CD4-positive, alpha-beta T cell (primary cell): Measurements from ENCODE around the gene USP37. TPM values are rescaled to one million over a fixed set of nuclear protein-coding genes. Genes with fewer than 3 reads are reported as not detected.

Experiments used
- ATAC-seq: fragments of 200-7000 bp; cut with Tn5 transposase; one replicate; pipeline ENCODE4 v1.10.0; 2022; ENCODE audit warnings: mild to moderate bottlenecking; ENCODE audit not compliant: poor library complexity
- CTCF ChIA-PET: fragments of 350-600 bp; sonication (Branson Sonifier 250); formaldehyde crosslinking; loops from one replicate; lab custom pipeline; 2021; ENCODE audit warnings: antibody characterized with exemption, inconsistent platforms; lab: Charles Lee
- POLR2A ChIA-PET: fragments of 350-600 bp; sonication (Branson Sonifier 250); formaldehyde crosslinking; loops from one replicate; lab custom pipeline; 2021; ENCODE audit warnings: antibody characterized with exemption, inconsistent platforms; lab: Charles Lee
- DNase-seq, 14 experiments: peaks; one replicate each; pipeline ENCODE4 v3.0.0-alpha.2; 2013 to 2020; ENCODE audit warnings: mixed read lengths in 2 of 14
- H3K27ac ChIP-seq, 2 donors: one replicate each; pipeline versions ENCODE4 v1.5.1 to v1.7.0; 2013; ENCODE audit warnings: low read length in 2 of 2, low read depth in 1 of 2, mild to moderate bottlenecking in 1 of 2
- H3K27me3 ChIP-seq, 2 experiments: 1 replicate in 1 of 2; 2 replicates in 1 of 2; pipeline versions ENCODE4 v1.6.1 to v1.7.0; 2013; ENCODE audit warnings: low read length in 2 of 2, control low read depth in 1 of 2, mild to moderate bottlenecking in 1 of 2, moderate library complexity in 1 of 2; ENCODE audit not compliant: insufficient read depth in 2 of 2, control insufficient read depth in 1 of 2
- H3K36me3 ChIP-seq: one replicate; pipeline ENCODE4 v1.6.1; 2013; ENCODE audit warnings: low read length, control low read depth; ENCODE audit not compliant: insufficient read depth
- H3K4me1 ChIP-seq: one replicate; pipeline ENCODE4 v1.6.1; 2013; ENCODE audit warnings: low read length, control low read depth; ENCODE audit not compliant: insufficient read depth
- H3K4me3 ChIP-seq: one replicate; pipeline ENCODE4 v1.5.1; 2013; ENCODE audit warnings: mild to moderate bottlenecking, low read length, moderate library complexity
- H3K9me3 ChIP-seq, 2 experiments: 1 replicate in 1 of 2; 2 replicates in 1 of 2; pipeline versions ENCODE4 v1.6.1 to v1.7.0; 2013; ENCODE audit warnings: low read length in 2 of 2, mild to moderate bottlenecking in 2 of 2, control low read depth in 1 of 2, moderate library complexity in 1 of 2; ENCODE audit not compliant: control insufficient read depth in 1 of 2, insufficient read depth in 1 of 2
- H3K27ac Mint-ChIP-seq: one replicate; pipeline ENCODE4 v1.8.0; 2020; ENCODE audit warnings: mixed read lengths
- H3K27me3 Mint-ChIP-seq: one replicate; pipeline ENCODE4 v1.8.0; 2021; ENCODE audit warnings: mixed read lengths
- H3K36me3 Mint-ChIP-seq: one replicate; pipeline ENCODE4 v1.8.0; 2021; ENCODE audit warnings: low read depth, mixed read lengths
- H3K4me1 Mint-ChIP-seq: one replicate; pipeline ENCODE4 v1.8.0; 2021; ENCODE audit warnings: low read depth, mixed read lengths
- H3K4me3 Mint-ChIP-seq: one replicate; pipeline ENCODE4 v1.8.0; 2020; ENCODE audit warnings: mild to moderate bottlenecking, mixed read lengths
- H3K9me3 Mint-ChIP-seq: one replicate; pipeline ENCODE4 v1.8.0; 2020; ENCODE audit warnings: mixed read lengths
- CTCF ChIP-seq: fragments of 200-600 bp; IDR thresholded peaks from one replicate; pipeline ENCODE4 v1.8.0; 2022; ENCODE audit warnings: antibody characterized with exemption, mild to moderate bottlenecking
- intact Hi-C, 2 experiments: fragments of 100-400 bp; cut with DNase I in 1 of 2; cut with micrococcal nuclease in 1 of 2; formaldehyde crosslinking; loops; one replicate each; pipeline versions ENCODE4 v1.15.1 to v1.9.0; 2023 to 2025; cut with DNase I, micrococcal nuclease
- total RNA-seq, 174 experiments: library from RNA in 2 of 174; stranded (reverse) in 2 of 174; gene quantifications; one replicate each; pipeline ENCODE4 v1.2.3 and lab custom pipeline; 2021 to 2026

The USP37 gene
- total RNA-seq, 2 experiments from 2014 or later: 20.2 to 24.4 TPM

- intact Hi-C loops: no loop called here
- Mint-ChIP-seq H3K4me3 (no peak overlapping the region), H3K9me3 (no peaks in the 10 kb centered on the region), H3K27me3 (no peaks in the 10 kb centered on the region), H3K36me3 (no peaks in the 10 kb centered on the region), H3K4me1 (no peaks in the 10 kb centered on the region), H3K27ac (no peak overlapping the region)
- ChIA-PET CTCF (no interaction called here), POLR2A (no interaction called here)
- DNase-seq: peak in 1 of 14 experiments; percentile 14
- no peak overlapping the region for H3K4me3 ChIP-seq
- no peak for ATAC-seq
- H3K4me1 ChIP-seq: no peaks in the 10 kb centered on the region
- no peak for TF ChIP-seq CTCF
- H3K9me3 ChIP-seq: no peaks in the 10 kb centered on the region
- H3K36me3 ChIP-seq: no peaks in the 10 kb centered on the region
- peaks cover 0 to 3% of the 10 kb centered on the region in 2 experiments for H3K27me3 ChIP-seq
- H3K27ac ChIP-seq: no peak overlapping the region
Measured at GRCh38 chr2:218429911-218430692, 138.0 kb downstream of the USP37 start.

GRCh38 chr2:218428846-218429558 is 139.1 kb downstream of the USP37 start:
- H3K27ac ChIP-seq: no peak overlapping the region
- ChIA-PET POLR2A (no interaction called here), CTCF (no interaction called here)
- ATAC-seq (no peak), DNase-seq (no peak)
- H3K4me3 Mint-ChIP-seq: no peak overlapping the region
- H3K9me3 Mint-ChIP-seq: no peaks in the 10 kb centered on the region
- intact Hi-C loops: no loop called here
- TF ChIP-seq CTCF: no peak
- H3K4me3 ChIP-seq: no peak overlapping the region
- no peaks in the 10 kb centered on the region for H3K36me3 ChIP-seq
- no peaks in the 10 kb centered on the region for H3K27me3 Mint-ChIP-seq
- no peaks in the 10 kb centered on the region for H3K4me1 Mint-ChIP-seq
- H3K36me3 Mint-ChIP-seq: no peaks in the 10 kb centered on the region
- no peaks in the 10 kb centered on the region for H3K9me3 ChIP-seq
- no peaks in the 10 kb centered on the region for H3K4me1 ChIP-seq
- no peak overlapping the region for H3K27ac Mint-ChIP-seq
- peaks cover 0 to 3% of the 10 kb centered on the region in 2 experiments for H3K27me3 ChIP-seq

GRCh38 chr2:218427741-218428140 is 140.4 kb downstream of the USP37 start:
- Mint-ChIP-seq H3K4me1 (no peaks in the 10 kb centered on the region), H3K9me3 (no peaks in the 10 kb centered on the region), H3K27me3 (no peaks in the 10 kb centered on the region), H3K4me3 (no peak overlapping the region), H3K27ac (no peak overlapping the region), H3K36me3 (no peaks in the 10 kb centered on the region)
- CTCF ChIA-PET: interaction anchor here (0.7 kb wide), 1 partner anchor 25 kb away, joined by 3 read pairs; no protein-coding TSS in a partner anchor
- H3K9me3 ChIP-seq: no peaks in the 10 kb centered on the region
- POLR2A ChIA-PET: no interaction called here
- no peak overlapping the region for H3K4me3 ChIP-seq
- no peak for TF ChIP-seq CTCF
- peaks cover 0 to 3% of the 10 kb centered on the region in 2 experiments for H3K27me3 ChIP-seq
- no peak overlapping the region for H3K27ac ChIP-seq
- DNase-seq (no peak), ATAC-seq (no peak)
- H3K4me1 ChIP-seq: no peaks in the 10 kb centered on the region
- H3K36me3 ChIP-seq: no peaks in the 10 kb centered on the region
- intact Hi-C loops: no loop called here
